ENCODE results near the gene BPIFB2. TPM values are rescaled to one million over a fixed set of nuclear protein-coding genes. Genes with fewer than 3 reads are reported as not detected.

Gene BPIFB2
- polyA plus RNA-seq, 1 donor from 2014 or later, result not detected

DNA sequence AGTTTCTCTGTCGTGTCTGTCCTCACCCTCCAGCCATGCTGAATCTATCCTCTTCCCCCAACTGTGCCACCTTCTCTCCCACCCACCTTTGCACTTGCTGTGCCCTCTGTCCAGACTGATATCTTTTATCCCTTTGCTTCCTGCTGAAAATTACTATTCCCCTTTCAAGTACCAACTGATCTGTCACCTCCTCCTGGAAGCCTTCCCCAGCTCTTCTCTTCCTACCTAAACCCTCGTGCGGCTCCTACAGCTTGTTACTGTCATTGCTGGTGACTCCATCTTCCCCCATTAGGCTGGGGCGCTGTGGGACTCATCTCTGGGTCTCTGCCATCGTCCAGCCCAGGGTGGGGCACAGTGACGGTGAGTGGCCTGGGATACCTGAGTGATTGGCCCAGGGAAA, 25.1 kb downstream of the BPIFB2 start:
- no peaks in the 10 kb centered on the region for H4K20me1 ChIP-seq (ENCODE audit: insufficient read depth)
- no peaks in the 10 kb centered on the region for H3F3A ChIP-seq (ENCODE audit: insufficient read depth, low read length, poor library complexity, severe bottlenecking)
- TF ChIP-seq, protein P1, sequence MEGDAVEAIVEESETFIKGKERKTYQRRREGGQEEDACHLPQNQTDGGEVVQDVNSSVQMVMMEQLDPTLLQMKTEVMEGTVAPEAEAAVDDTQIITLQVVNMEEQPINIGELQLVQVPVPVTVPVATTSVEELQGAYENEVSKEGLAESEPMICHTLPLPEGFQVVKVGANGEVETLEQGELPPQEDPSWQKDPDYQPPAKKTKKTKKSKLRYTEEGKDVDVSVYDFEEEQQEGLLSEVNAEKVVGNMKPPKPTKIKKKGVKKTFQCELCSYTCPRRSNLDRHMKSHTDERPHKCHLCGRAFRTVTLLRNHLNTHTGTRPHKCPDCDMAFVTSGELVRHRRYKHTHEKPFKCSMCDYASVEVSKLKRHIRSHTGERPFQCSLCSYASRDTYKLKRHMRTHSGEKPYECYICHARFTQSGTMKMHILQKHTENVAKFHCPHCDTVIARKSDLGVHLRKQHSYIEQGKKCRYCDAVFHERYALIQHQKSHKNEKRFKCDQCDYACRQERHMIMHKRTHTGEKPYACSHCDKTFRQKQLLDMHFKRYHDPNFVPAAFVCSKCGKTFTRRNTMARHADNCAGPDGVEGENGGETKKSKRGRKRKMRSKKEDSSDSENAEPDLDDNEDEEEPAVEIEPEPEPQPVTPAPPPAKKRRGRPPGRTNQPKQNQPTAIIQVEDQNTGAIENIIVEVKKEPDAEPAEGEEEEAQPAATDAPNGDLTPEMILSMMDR (IDR thresholded peaks at IDR 0.05; ENCODE audit: poor library complexity, severe bottlenecking), result no peak
- TF ChIP-seq RAD21 (conservative IDR thresholded peaks at IDR 0.05) (no peak), REST (IDR thresholded peaks at IDR 0.05; ENCODE audit: borderline replicate concordance) (no peak), EZH2 (IDR thresholded peaks at IDR 0.05; ENCODE audit: borderline replicate concordance, insufficient read depth, low read length, poor library complexity, severe bottlenecking) (no peak), POLR2AphosphoS5 (IDR thresholded peaks at IDR 0.05) (no peak), TAF1 (IDR thresholded peaks at IDR 0.05; ENCODE audit: low read depth) (no peak), MXI1 (conservative IDR thresholded peaks at IDR 0.05; ENCODE audit: poor library complexity, severe bottlenecking) (no peak), SMC3 (conservative IDR thresholded peaks at IDR 0.05; ENCODE audit: poor library complexity) (no peak), EP300 (conservative IDR thresholded peaks at IDR 0.05; ENCODE audit: poor library complexity, severe bottlenecking) (no peak)

DNA sequence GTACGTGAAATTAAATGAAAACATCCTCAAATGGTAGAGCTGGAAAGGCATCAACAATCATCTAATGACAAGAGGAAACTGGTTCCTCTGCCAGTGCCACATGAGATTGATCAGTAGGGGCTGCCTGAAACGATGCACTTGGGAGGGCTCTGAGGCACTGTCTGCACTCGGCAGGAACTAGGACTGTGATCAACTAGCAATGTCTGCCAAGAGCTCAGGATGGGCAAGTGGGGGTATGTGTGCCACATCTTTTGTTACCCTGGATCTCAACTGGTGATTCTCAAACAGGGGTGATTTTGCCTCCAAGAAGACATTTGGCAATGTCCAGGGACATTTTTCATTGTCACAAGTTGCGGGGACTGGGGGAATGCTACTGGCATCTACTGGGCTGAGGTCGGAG, 25.9 kb downstream of the BPIFB2 start:
- Histone ChIP-seq H3K9ac (ENCODE audit: low read length) (no peak overlapping the region), H4K20me1 (ENCODE audit: insufficient read depth) (no peaks in the 10 kb centered on the region), H3F3A (ENCODE audit: insufficient read depth, low read length, poor library complexity, severe bottlenecking) (no peaks in the 10 kb centered on the region), H3K27me3 (ENCODE audit: insufficient read depth, low read depth, low read length) (no peaks in the 10 kb centered on the region), H3K36me3 (ENCODE audit: insufficient read depth, low read length) (no peaks in the 10 kb centered on the region), H3K79me2 (replicated peaks; ENCODE audit: insufficient read depth, low read length) (no peaks in the 10 kb centered on the region), H2AFZ (ENCODE audit: low read depth, low read length) (no peak overlapping the region), H3K9me3 (ENCODE audit: low read length) (no peaks in the 10 kb centered on the region), H3K4me3 (ENCODE audit: low read length) (no peak overlapping the region), H3K4me2 (ENCODE audit: low read length) (no peak overlapping the region), H3K9me2 (ENCODE audit: insufficient read depth, low read length) (no peaks in the 10 kb centered on the region), H3K27ac (ENCODE audit: low read length) (no peak overlapping the region)
- TF ChIP-seq REST (IDR thresholded peaks at IDR 0.05; ENCODE audit: borderline replicate concordance) (no peak), SMC3 (conservative IDR thresholded peaks at IDR 0.05; ENCODE audit: poor library complexity) (no peak), RAD21 (conservative IDR thresholded peaks at IDR 0.05) (no peak), TAF1 (IDR thresholded peaks at IDR 0.05; ENCODE audit: low read depth) (no peak), EP300 (conservative IDR thresholded peaks at IDR 0.05; ENCODE audit: poor library complexity, severe bottlenecking) (no peak), EZH2 (IDR thresholded peaks at IDR 0.05; ENCODE audit: borderline replicate concordance, insufficient read depth, low read length, poor library complexity, severe bottlenecking) (no peak), POLR2AphosphoS5 (IDR thresholded peaks at IDR 0.05) (no peak)
- TF ChIP-seq, protein P1 (IDR thresholded peaks at IDR 0.05; ENCODE audit: poor library complexity, severe bottlenecking), result no peak

More for the DNA sequence above, 25.1 kb downstream of the BPIFB2 start:
- Histone ChIP-seq H3K36me3 (ENCODE audit: insufficient read depth, low read length) (no peaks in the 10 kb centered on the region), H3K4me2 (ENCODE audit: low read length) (no peak overlapping the region), H3K27me3 (ENCODE audit: insufficient read depth, low read depth, low read length) (no peaks in the 10 kb centered on the region), H3K4me3 (ENCODE audit: low read length) (no peak overlapping the region), H3K9ac (ENCODE audit: low read length) (no peak overlapping the region), H2AFZ (ENCODE audit: low read depth, low read length) (no peak overlapping the region), H3K27ac (ENCODE audit: low read length) (no peak overlapping the region), H3K9me2 (ENCODE audit: insufficient read depth, low read length) (no peaks in the 10 kb centered on the region), H3K9me3 (ENCODE audit: low read length) (no peaks in the 10 kb centered on the region), H3K79me2 (replicated peaks; ENCODE audit: insufficient read depth, low read length) (no peaks in the 10 kb centered on the region)

All from neural cell (in vitro differentiated cells).